ENCODE measurements around the gene RGS3. TPM values are rescaled to one million over a fixed set of nuclear protein-coding genes. Genes with fewer than 3 reads are reported as not detected.
A peak's percentile ranks its signal among the peaks of the same experiment; 100 is the strongest.

The RGS3 gene
- total and polyA plus RNA-seq, 2 donors (not counting 3 experiments of a cell fraction or from before 2014, with no cell fraction given) = 356 to 416 TPM

DNA sequence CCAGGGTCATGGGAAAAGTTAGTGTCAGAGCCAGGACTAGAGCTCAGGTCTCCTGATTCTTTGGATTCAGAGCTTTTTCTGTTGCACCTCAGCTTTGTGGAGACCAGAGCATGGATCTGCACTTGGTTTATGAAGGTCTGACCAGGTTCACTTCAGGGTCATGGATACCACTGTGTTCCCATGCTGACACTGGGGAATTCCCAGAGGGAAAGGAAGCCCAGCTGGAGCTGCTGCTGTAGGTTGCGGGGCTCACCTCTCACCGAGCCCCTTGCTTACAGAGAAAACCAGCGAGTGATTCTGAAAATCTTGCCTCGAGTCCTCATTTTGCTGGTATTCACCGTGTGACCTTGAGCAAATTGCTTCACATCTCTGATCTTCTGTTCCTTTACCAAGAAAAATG is 83.0 kb downstream of the RGS3 start:
- peaks cover 30% of the 10 kb centered on the region for H3K4me1 ChIP-seq (ENCODE audit: control insufficient read depth, extremely low read depth, insufficient read depth, low read length)
- POLR2A ChIA-PET = no interaction called here
- BruUV-seq (replicated peaks) = no TSS peak
- H3K27ac ChIP-seq (ENCODE audit: insufficient read depth, low read depth, low read length) = no peak overlapping the region
- no peak overlapping the region for H3K4me3 ChIP-seq (replicated peaks in 1 of 3; ENCODE audit: insufficient read depth in 1 of 3, low read depth in 1 of 3, low read length in 3 of 3)
- H2AFZ ChIP-seq (ENCODE audit: low read depth, low read length) = no peak overlapping the region
- H4K20me1 ChIP-seq (replicated peaks; ENCODE audit: control insufficient read depth, extremely low read depth, insufficient read depth, low read length) = peaks cover 8% of the 10 kb centered on the region
- no peak overlapping the region for H3K9ac ChIP-seq (replicated peaks; ENCODE audit: extremely low read depth, insufficient read depth, low read length)
- FAIRE-seq = no peak
- intact Hi-C loops (cut with micrococcal nuclease) (no loop called here), dilution Hi-C loops (cut with MboI; ENCODE audit: extremely low pct_ligation_motif_present, low sequenced_read_pairs) (no loop called here)
- H3K79me2 ChIP-seq (ENCODE audit: control insufficient read depth, insufficient read depth, low read length) = peaks cover 28% of the 10 kb centered on the region
- DNase-seq (ENCODE audit: low read depth, low spot score) = peak; percentile 36
- H3K9me1 ChIP-seq (replicated peaks; ENCODE audit: control insufficient read depth, extremely low read depth, insufficient read depth, low read length) = no peaks in the 10 kb centered on the region
- no peaks in the 10 kb centered on the region for H3K27me3 ChIP-seq (ENCODE audit: control insufficient read depth in 2 of 2, insufficient read depth in 2 of 2, low read length in 2 of 2)
- CTCF ChIA-PET = interaction anchor here (0.9 to 2.3 kb wide), 4 partner anchors 9 to 109 kb away, joined by 3 to 9 read pairs (median 3); no protein-coding TSS in a partner anchor
- H3K9me3 ChIP-seq (replicated peaks; ENCODE audit: control insufficient read depth, insufficient read depth, low read length) = no peaks in the 10 kb centered on the region
- peaks cover 20 to 44% of the 10 kb centered on the region in 2 experiments for H3K36me3 ChIP-seq (ENCODE audit: control insufficient read depth in 2 of 2, extremely low read depth in 1 of 2, insufficient read depth in 2 of 2, low read length in 2 of 2)
- TF ChIP-seq GATA2 (IDR thresholded peaks at IDR 0.05; ENCODE audit: insufficient read depth, insufficient read length, low read depth, low read length) = no peak
- no peak for TF ChIP-seq POLR2A (IDR thresholded peaks at IDR 0.05; ENCODE audit: low read depth, low read length)
- TF ChIP-seq POLR2AphosphoS5 (IDR thresholded peaks at IDR 0.05; ENCODE audit: insufficient read depth, low read depth, low read length) = no peak
- TF ChIP-seq JUN (IDR thresholded peaks at IDR 0.05; ENCODE audit: borderline replicate concordance, insufficient read depth, insufficient read length, low read depth) = no peak
- no peak for TF ChIP-seq MYC (IDR thresholded peaks at IDR 0.05; ENCODE audit: low read depth, low read length)
- TF ChIP-seq, protein P1, sequence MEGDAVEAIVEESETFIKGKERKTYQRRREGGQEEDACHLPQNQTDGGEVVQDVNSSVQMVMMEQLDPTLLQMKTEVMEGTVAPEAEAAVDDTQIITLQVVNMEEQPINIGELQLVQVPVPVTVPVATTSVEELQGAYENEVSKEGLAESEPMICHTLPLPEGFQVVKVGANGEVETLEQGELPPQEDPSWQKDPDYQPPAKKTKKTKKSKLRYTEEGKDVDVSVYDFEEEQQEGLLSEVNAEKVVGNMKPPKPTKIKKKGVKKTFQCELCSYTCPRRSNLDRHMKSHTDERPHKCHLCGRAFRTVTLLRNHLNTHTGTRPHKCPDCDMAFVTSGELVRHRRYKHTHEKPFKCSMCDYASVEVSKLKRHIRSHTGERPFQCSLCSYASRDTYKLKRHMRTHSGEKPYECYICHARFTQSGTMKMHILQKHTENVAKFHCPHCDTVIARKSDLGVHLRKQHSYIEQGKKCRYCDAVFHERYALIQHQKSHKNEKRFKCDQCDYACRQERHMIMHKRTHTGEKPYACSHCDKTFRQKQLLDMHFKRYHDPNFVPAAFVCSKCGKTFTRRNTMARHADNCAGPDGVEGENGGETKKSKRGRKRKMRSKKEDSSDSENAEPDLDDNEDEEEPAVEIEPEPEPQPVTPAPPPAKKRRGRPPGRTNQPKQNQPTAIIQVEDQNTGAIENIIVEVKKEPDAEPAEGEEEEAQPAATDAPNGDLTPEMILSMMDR (IDR thresholded peaks at IDR 0.05; ENCODE audit: extremely low read depth in 1 of 2, insufficient read depth in 1 of 2, low read depth in 1 of 2, low read length in 2 of 2) = no peak
- TF ChIP-seq FOS (IDR thresholded peaks at IDR 0.05; ENCODE audit: borderline replicate concordance, insufficient read depth, low read length) = no peak
- TF ChIP-seq, protein P2, sequence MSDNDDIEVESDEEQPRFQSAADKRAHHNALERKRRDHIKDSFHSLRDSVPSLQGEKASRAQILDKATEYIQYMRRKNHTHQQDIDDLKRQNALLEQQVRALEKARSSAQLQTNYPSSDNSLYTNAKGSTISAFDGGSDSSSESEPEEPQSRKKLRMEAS (IDR thresholded peaks at IDR 0.05; ENCODE audit: insufficient read depth, insufficient read length) = no peak
- no peak for TF ChIP-seq EZH2 (IDR thresholded peaks at IDR 0.05; ENCODE audit: borderline replicate concordance, low read depth, low read length, severe bottlenecking)
- no peak overlapping the region for H3K4me2 ChIP-seq (ENCODE audit: insufficient read depth, low read length)
